ENCODE results near the gene DNMT3B. TPM values are rescaled to one million over a fixed set of nuclear protein-coding genes. Genes with fewer than 3 reads are reported as not detected.

DNMT3B gene
- total RNA-seq, 3 donors from 2014 or later, result 0.96 to 2.0 (median 1.8) TPM

DNA sequence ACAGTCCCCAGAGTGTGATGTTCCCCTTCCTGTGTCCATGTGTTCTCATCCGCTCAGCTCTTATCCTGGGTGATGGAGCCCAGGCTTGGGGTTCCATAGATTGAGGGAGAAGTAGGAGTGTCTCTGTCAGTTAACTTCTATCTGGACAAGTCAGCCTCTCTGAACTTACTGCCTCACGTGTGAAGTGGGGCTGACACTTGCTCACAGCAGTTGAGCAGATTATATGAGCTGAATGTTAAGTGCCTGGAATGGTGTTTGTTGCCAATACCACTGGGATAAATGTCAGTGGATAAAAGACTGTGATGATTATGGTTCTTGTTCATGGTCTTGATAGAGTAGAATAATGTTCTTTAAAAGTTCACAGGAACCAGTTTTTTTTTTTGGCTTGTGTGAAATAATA, 79.4 kb downstream of the DNMT3B start:
- DNase-seq (ENCODE audit: low spot score in 2 of 2), result no peak
- Histone ChIP-seq H3K4me1 (no peaks in the 10 kb centered on the region), H3K36me3 (peaks cover under 1% of the 10 kb centered on the region), H3K27me3 (no peaks in the 10 kb centered on the region), H3K9me3 (no peaks in the 10 kb centered on the region), H3K27ac (no peak overlapping the region), H3K4me3 (no peak overlapping the region)
- no peak for TF ChIP-seq POLR2AphosphoS5 (IDR thresholded peaks at IDR 0.05)
- TF ChIP-seq, protein P1, sequence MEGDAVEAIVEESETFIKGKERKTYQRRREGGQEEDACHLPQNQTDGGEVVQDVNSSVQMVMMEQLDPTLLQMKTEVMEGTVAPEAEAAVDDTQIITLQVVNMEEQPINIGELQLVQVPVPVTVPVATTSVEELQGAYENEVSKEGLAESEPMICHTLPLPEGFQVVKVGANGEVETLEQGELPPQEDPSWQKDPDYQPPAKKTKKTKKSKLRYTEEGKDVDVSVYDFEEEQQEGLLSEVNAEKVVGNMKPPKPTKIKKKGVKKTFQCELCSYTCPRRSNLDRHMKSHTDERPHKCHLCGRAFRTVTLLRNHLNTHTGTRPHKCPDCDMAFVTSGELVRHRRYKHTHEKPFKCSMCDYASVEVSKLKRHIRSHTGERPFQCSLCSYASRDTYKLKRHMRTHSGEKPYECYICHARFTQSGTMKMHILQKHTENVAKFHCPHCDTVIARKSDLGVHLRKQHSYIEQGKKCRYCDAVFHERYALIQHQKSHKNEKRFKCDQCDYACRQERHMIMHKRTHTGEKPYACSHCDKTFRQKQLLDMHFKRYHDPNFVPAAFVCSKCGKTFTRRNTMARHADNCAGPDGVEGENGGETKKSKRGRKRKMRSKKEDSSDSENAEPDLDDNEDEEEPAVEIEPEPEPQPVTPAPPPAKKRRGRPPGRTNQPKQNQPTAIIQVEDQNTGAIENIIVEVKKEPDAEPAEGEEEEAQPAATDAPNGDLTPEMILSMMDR (IDR thresholded peaks at IDR 0.05), result no peak
- TF ChIP-seq POLR2A (IDR thresholded peaks at IDR 0.05), result no peak
- intact Hi-C loops (cut with DNase I; ENCODE audit: low total_unique reads), result no loop called here

DNA sequence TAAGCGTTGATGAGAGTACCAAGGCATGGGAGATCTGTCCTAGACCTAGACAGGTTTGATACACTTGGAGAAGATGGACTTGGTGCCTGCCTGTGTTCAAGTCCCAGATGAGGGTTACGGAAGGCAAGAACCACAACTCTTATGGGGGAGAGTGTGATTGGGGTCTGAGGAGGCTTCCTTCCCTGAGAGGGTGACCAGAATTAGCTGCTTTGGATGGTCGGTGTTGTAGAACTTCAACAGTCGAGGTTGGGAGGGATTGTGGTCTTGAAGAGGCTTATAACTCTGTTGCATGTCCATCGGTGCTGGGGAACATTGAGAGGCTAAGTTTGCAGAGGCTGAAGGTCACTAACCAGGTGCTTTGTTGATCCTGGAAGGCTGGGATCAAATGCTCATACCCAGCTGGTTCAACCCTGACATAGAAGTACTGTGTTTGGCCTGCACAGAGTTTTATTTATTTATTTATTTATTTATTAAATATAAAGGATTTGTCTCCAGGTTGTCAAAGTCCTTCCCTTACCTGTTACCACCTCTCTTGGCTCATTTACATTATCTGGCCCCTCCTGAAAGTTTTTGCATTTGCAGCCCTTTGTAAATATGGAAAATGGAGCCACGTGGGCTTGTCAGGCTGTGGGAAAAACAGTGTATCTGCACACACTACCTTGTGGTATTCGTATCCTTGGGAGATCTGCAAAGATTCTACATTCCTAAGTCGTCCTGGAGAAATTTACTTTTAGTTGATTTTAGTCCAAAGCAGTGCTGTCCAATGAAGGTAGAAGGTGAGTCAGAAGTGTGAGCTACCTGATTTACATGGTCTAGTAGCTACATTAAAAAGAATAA, 80.7 kb downstream of the DNMT3B start:
- no peaks in the 10 kb centered on the region for H3K4me1 ChIP-seq
- no peak for DNase-seq (ENCODE audit: low spot score in 2 of 2)
- intact Hi-C loops (cut with DNase I; ENCODE audit: low total_unique reads), result no loop called here
- H3K9me3 ChIP-seq, result no peaks in the 10 kb centered on the region
- H3K36me3 ChIP-seq, result peaks cover 6% of the 10 kb centered on the region
- no peak overlapping the region for H3K4me3 ChIP-seq
- no peaks in the 10 kb centered on the region for H3K27me3 ChIP-seq
- H3K27ac ChIP-seq, result no peak overlapping the region
- no peak for TF ChIP-seq POLR2A (IDR thresholded peaks at IDR 0.05)

DNA sequence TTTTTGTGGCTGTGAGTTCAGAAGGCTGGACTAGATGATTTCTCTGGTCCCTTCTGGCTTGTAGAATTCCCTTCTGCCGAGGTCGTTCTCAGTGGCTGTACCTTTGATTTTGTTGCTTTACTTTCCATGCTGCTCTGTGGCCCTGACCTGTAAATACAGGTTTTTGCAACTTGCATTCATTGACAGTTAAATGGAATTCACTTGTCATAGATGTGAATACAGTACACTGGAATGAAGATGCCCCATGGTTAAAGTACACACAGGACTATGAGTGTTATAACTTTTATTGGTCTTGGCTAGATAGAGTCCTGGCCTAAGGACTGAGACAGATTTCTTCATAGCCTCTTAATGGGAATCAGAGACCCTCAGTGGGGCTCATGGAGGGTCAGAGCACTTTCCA, 83.6 kb downstream of the DNMT3B start:
- Histone ChIP-seq H3K27ac (no peak overlapping the region), H3K4me3 (no peak overlapping the region), H3K27me3 (no peaks in the 10 kb centered on the region), H3K9me3 (no peaks in the 10 kb centered on the region), H3K4me1 (no peaks in the 10 kb centered on the region), H3K36me3 (peaks cover 6% of the 10 kb centered on the region)
- TF ChIP-seq POLR2A (IDR thresholded peaks at IDR 0.05), result no peak
- TF ChIP-seq, protein P1 (IDR thresholded peaks at IDR 0.05), result no peak
- no peak for TF ChIP-seq POLR2AphosphoS5 (IDR thresholded peaks at IDR 0.05)
- no peak for DNase-seq (ENCODE audit: low spot score in 2 of 2)
- intact Hi-C loops (cut with DNase I; ENCODE audit: low total_unique reads), result no loop called here

GRCh38 chr20:32846852-32847251, 84.7 kb downstream of the DNMT3B start:
- Histone ChIP-seq H3K4me1 (no peaks in the 10 kb centered on the region), H3K9me3 (no peaks in the 10 kb centered on the region), H3K36me3 (peaks cover 6% of the 10 kb centered on the region), H3K4me3 (no peak overlapping the region), H3K27ac (no peak overlapping the region), H3K27me3 (no peaks in the 10 kb centered on the region)
- no peak for DNase-seq (ENCODE audit: low spot score in 2 of 2)
- intact Hi-C loops (cut with DNase I; ENCODE audit: low total_unique reads), result no loop called here
- TF ChIP-seq POLR2A (IDR thresholded peaks at IDR 0.05) (no peak), POLR2AphosphoS5 (IDR thresholded peaks at IDR 0.05) (no peak)
- TF ChIP-seq, protein P1 (IDR thresholded peaks at IDR 0.05), result no peak

- no peaks in the 10 kb centered on the region for H3K9me3 ChIP-seq
- intact Hi-C loops (cut with DNase I; ENCODE audit: low total_unique reads), result no loop called here
- H3K27ac ChIP-seq, result no peak overlapping the region
- H3K27me3 ChIP-seq, result no peaks in the 10 kb centered on the region
- H3K36me3 ChIP-seq, result peaks cover 6% of the 10 kb centered on the region
- no peak overlapping the region for H3K4me3 ChIP-seq
- no peak for DNase-seq (ENCODE audit: low spot score in 2 of 2)
- TF ChIP-seq POLR2AphosphoS5 (IDR thresholded peaks at IDR 0.05), result no peak
- TF ChIP-seq, protein P1 (IDR thresholded peaks at IDR 0.05), result no peak
- TF ChIP-seq POLR2A (IDR thresholded peaks at IDR 0.05), result no peak
- no peaks in the 10 kb centered on the region for H3K4me1 ChIP-seq
Measured at GRCh38 chr20:32847964-32848363, 85.8 kb downstream of the DNMT3B start.
